WTC11 (cell line): ENCODE measurements around the gene NXPH4. TPM values are rescaled to one million over a fixed set of nuclear protein-coding genes. Genes with fewer than 3 reads are reported as not detected.

Source experiments
- ATAC-seq: fragments of 200-7000 bp; cut with Tn5 transposase; 2 replicates; pipeline ENCODE4 v1.10.0; 2021; ENCODE audit warnings: mild to moderate bottlenecking, moderate library complexity
- CTCF ChIA-PET: fragments of 300-600 bp; sonication (Branson Sonifier 250); formaldehyde crosslinking; loops from one replicate; lab custom pipeline; 2021; ENCODE audit warnings: antibody characterized with exemption; lab: Charles Lee
- POLR2A ChIA-PET: fragments of 350-600 bp; sonication (Branson Sonifier 250); formaldehyde crosslinking; loops from one replicate; lab custom pipeline; 2021; ENCODE audit warnings: antibody characterized with exemption; lab: Charles Lee
- DNase-seq: peaks from one replicate; pipeline ENCODE4 v3.0.0; 2021; ENCODE audit warnings: low spot score
- H3K27ac Mint-ChIP-seq: 2 replicates; pipeline ENCODE4 v1.8.0; 2021; ENCODE audit warnings: mixed read lengths
- H3K27me3 Mint-ChIP-seq: 2 replicates; pipeline ENCODE4 v1.8.0; 2021; ENCODE audit warnings: low read depth, mild to moderate bottlenecking, moderate library complexity, mixed read lengths
- H3K36me3 Mint-ChIP-seq: 2 replicates; pipeline ENCODE4 v1.8.0; 2021; ENCODE audit warnings: mixed read lengths
- H3K4me1 Mint-ChIP-seq: 2 replicates; pipeline ENCODE4 v1.8.0; 2022; ENCODE audit warnings: mixed read lengths
- H3K4me3 Mint-ChIP-seq: 2 replicates; pipeline ENCODE4 v1.8.0; 2021; ENCODE audit warnings: mild to moderate bottlenecking, moderate library complexity, mixed read lengths
- H3K9me3 Mint-ChIP-seq: 2 replicates; pipeline ENCODE4 v1.8.0; 2021; ENCODE audit warnings: mixed read lengths
- ESRRA ChIP-seq: sonication (generic); formaldehyde crosslinking; IDR thresholded peaks from 2 replicates; pipeline ENCODE4 v1.8.1; 2022; ENCODE audit warnings: mild to moderate bottlenecking, missing genetic modification reagents, borderline replicate concordance
- HMGA2 ChIP-seq: fragments of 250-450 bp; sonication (Bioruptor Pico); IDR thresholded peaks from 2 replicates; pipeline ENCODE4 v1.4.0; 2021; ENCODE audit warnings: mild to moderate bottlenecking, moderate library complexity
- MXD4 ChIP-seq: fragments of 250-450 bp; sonication (Bioruptor Pico); IDR thresholded peaks from 2 replicates; pipeline ENCODE4 v1.8.0; 2021; ENCODE audit warnings: mild to moderate bottlenecking, moderate library complexity, borderline replicate concordance
- NFATC4 ChIP-seq: fragments of 250-450 bp; sonication (Bioruptor Pico); IDR thresholded peaks from 2 replicates; pipeline ENCODE4 v1.9.0; 2021; ENCODE audit warnings: mild to moderate bottlenecking
- NR1H2 ChIP-seq: sonication (generic); formaldehyde crosslinking; IDR thresholded peaks from 2 replicates; pipeline ENCODE4 v1.9.0; 2021; ENCODE audit warnings: mild to moderate bottlenecking, moderate library complexity, missing genetic modification reagents
- NR2C2 ChIP-seq: sonication (generic); formaldehyde crosslinking; IDR thresholded peaks from 2 replicates; pipeline ENCODE4 v1.8.0; 2022; ENCODE audit warnings: mild to moderate bottlenecking, missing genetic modification reagents
- OVOL2 ChIP-seq: fragments of 250-450 bp; sonication (Bioruptor Pico); IDR thresholded peaks from 2 replicates; pipeline ENCODE4 v1.9.0; 2021; ENCODE audit warnings: mild to moderate bottlenecking, borderline replicate concordance
- SMAD3 ChIP-seq: sonication (generic); formaldehyde crosslinking; IDR thresholded peaks from 2 replicates; pipeline ENCODE4 v1.8.0; 2022; ENCODE audit warnings: missing genetic modification reagents, mild to moderate bottlenecking, borderline replicate concordance
- SMAD4 ChIP-seq: sonication (generic); formaldehyde crosslinking; IDR thresholded peaks from 2 replicates; pipeline ENCODE4 v1.8.0; 2022; ENCODE audit warnings: mild to moderate bottlenecking, missing genetic modification reagents
- SOX15 ChIP-seq: fragments of 250-450 bp; sonication (Bioruptor Pico); IDR thresholded peaks from 2 replicates; pipeline ENCODE4 v1.9.0; 2021; ENCODE audit warnings: mild to moderate bottlenecking
- TCF7 ChIP-seq: sonication (generic); formaldehyde crosslinking; IDR thresholded peaks from 2 replicates; pipeline ENCODE4 v1.8.0; 2022; ENCODE audit warnings: mild to moderate bottlenecking, low read depth, missing genetic modification reagents, moderate library complexity
- ZNF423 ChIP-seq: fragments of 250-450 bp; sonication (Bioruptor Pico); IDR thresholded peaks from 2 replicates; pipeline ENCODE4 v2.1.2; 2022; ENCODE audit warnings: mild to moderate bottlenecking, moderate library complexity
- total RNA-seq: library from RNA; stranded (reverse); gene quantifications from 3 replicates; pipeline ENCODE4 v1.2.3, GENCODE V29; 2021
- TF ChIP-seq, protein P1 (sequence below): sonication (generic); formaldehyde crosslinking; IDR thresholded peaks from 2 replicates; pipeline ENCODE4 v1.8.1; 2022; ENCODE audit warnings: low read depth, mild to moderate bottlenecking, moderate library complexity, missing genetic modification reagents, borderline replicate concordance
- TF ChIP-seq, protein P2 (sequence below): sonication (generic); formaldehyde crosslinking; conservative IDR thresholded peaks from 2 replicates; pipeline ENCODE4 v1.8.1; 2023; ENCODE audit warnings: mild to moderate bottlenecking, low read depth, missing genetic modification reagents, moderate library complexity
- TF ChIP-seq, protein P3 (sequence below): fragments of 250-450 bp; sonication (Bioruptor Pico); IDR thresholded peaks from 2 replicates; pipeline ENCODE4 v1.8.0; 2021; ENCODE audit warnings: mild to moderate bottlenecking
- TF ChIP-seq, protein P4 (sequence below): sonication (generic); formaldehyde crosslinking; IDR thresholded peaks from 2 replicates; pipeline ENCODE4 v1.8.0; 2023; ENCODE audit warnings: missing genetic modification reagents, mild to moderate bottlenecking, borderline replicate concordance
- TF ChIP-seq, protein P5 (sequence below): fragments of 250-450 bp; sonication (Bioruptor Pico); IDR thresholded peaks from 2 replicates; pipeline ENCODE4 v1.9.0; 2021; ENCODE audit warnings: moderate library complexity, mild to moderate bottlenecking, inconsistent platforms, borderline replicate concordance

Gene NXPH4
- total RNA-seq, 1 experiment from 2014 or later = 4.9 TPM

DNA sequence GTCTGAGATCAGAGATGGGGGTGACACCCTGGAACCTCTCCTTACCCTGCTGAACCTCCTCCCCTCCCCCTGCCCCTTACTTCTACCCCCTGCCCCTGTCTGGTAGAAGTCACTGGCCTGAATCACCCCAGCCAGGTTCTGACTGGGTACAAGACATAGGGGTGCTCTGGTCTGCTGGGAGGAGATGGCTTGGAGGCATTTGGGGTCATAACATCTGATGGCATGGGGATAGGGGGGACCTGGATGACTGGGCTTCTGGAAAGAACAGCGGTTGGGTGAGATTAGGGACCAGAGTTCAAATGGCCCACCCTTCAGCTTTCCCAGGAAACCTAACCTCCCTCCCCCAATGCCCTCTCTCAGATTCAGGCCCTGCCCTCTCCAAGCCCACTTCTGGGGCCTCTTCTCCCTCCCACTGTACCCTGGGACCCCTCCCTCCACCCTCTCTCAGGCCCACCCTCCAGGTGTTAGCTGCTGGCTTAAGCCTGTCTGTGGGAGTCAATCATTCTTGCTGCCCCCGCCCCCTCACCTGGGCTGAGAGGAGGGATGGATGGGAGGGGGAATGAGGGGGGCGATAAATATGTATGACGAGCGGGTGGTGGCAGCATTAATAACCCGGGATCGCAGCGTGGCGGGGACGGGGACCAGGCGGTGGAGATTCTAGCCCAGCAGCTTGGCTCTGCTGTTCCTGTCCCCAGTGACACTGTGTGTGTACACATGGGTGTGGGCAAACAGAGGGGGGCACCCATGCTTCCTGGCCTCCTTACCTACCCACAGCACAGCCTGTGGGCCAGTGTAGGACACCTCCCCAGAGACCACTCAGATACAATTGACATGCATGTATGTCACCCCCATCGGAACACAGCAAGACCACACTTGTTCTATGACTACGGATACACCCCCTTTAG, 5.9 kb downstream of the NXPH4 start:
- TF ChIP-seq, protein P1, sequence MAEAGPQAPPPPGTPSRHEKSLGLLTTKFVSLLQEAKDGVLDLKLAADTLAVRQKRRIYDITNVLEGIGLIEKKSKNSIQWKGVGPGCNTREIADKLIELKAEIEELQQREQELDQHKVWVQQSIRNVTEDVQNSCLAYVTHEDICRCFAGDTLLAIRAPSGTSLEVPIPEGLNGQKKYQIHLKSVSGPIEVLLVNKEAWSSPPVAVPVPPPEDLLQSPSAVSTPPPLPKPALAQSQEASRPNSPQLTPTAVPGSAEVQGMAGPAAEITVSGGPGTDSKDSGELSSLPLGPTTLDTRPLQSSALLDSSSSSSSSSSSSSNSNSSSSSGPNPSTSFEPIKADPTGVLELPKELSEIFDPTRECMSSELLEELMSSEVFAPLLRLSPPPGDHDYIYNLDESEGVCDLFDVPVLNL = no peak
- TF ChIP-seq HMGA2 (CRISPR knock-in tag) = no peak
- TF ChIP-seq ZNF423 = no peak
- TF ChIP-seq ESRRA (CRISPR knock-in tag) = no peak
- TF ChIP-seq TCF7 (CRISPR knock-in tag) = no peak
- TF ChIP-seq, protein P2, sequence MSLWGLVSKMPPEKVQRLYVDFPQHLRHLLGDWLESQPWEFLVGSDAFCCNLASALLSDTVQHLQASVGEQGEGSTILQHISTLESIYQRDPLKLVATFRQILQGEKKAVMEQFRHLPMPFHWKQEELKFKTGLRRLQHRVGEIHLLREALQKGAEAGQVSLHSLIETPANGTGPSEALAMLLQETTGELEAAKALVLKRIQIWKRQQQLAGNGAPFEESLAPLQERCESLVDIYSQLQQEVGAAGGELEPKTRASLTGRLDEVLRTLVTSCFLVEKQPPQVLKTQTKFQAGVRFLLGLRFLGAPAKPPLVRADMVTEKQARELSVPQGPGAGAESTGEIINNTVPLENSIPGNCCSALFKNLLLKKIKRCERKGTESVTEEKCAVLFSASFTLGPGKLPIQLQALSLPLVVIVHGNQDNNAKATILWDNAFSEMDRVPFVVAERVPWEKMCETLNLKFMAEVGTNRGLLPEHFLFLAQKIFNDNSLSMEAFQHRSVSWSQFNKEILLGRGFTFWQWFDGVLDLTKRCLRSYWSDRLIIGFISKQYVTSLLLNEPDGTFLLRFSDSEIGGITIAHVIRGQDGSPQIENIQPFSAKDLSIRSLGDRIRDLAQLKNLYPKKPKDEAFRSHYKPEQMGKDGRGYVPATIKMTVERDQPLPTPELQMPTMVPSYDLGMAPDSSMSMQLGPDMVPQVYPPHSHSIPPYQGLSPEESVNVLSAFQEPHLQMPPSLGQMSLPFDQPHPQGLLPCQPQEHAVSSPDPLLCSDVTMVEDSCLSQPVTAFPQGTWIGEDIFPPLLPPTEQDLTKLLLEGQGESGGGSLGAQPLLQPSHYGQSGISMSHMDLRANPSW (CRISPR knock-in tag) = no peak
- TF ChIP-seq NFATC4 = no peak
- TF ChIP-seq NR1H2 = no peak
- no peak for TF ChIP-seq NR2C2
- TF ChIP-seq SOX15 (CRISPR knock-in tag) = no peak
- TF ChIP-seq, protein P3, sequence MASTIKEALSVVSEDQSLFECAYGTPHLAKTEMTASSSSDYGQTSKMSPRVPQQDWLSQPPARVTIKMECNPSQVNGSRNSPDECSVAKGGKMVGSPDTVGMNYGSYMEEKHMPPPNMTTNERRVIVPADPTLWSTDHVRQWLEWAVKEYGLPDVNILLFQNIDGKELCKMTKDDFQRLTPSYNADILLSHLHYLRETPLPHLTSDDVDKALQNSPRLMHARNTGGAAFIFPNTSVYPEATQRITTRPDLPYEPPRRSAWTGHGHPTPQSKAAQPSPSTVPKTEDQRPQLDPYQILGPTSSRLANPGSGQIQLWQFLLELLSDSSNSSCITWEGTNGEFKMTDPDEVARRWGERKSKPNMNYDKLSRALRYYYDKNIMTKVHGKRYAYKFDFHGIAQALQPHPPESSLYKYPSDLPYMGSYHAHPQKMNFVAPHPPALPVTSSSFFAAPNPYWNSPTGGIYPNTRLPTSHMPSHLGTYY = no peak
- TF ChIP-seq OVOL2 = no peak
- TF ChIP-seq, protein P4, sequence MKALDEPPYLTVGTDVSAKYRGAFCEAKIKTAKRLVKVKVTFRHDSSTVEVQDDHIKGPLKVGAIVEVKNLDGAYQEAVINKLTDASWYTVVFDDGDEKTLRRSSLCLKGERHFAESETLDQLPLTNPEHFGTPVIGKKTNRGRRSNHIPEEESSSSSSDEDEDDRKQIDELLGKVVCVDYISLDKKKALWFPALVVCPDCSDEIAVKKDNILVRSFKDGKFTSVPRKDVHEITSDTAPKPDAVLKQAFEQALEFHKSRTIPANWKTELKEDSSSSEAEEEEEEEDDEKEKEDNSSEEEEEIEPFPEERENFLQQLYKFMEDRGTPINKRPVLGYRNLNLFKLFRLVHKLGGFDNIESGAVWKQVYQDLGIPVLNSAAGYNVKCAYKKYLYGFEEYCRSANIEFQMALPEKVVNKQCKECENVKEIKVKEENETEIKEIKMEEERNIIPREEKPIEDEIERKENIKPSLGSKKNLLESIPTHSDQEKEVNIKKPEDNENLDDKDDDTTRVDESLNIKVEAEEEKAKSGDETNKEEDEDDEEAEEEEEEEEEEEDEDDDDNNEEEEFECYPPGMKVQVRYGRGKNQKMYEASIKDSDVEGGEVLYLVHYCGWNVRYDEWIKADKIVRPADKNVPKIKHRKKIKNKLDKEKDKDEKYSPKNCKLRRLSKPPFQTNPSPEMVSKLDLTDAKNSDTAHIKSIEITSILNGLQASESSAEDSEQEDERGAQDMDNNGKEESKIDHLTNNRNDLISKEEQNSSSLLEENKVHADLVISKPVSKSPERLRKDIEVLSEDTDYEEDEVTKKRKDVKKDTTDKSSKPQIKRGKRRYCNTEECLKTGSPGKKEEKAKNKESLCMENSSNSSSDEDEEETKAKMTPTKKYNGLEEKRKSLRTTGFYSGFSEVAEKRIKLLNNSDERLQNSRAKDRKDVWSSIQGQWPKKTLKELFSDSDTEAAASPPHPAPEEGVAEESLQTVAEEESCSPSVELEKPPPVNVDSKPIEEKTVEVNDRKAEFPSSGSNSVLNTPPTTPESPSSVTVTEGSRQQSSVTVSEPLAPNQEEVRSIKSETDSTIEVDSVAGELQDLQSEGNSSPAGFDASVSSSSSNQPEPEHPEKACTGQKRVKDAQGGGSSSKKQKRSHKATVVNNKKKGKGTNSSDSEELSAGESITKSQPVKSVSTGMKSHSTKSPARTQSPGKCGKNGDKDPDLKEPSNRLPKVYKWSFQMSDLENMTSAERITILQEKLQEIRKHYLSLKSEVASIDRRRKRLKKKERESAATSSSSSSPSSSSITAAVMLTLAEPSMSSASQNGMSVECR (CRISPR knock-in tag) = no peak
- no peak for TF ChIP-seq SMAD3 (CRISPR knock-in tag)
- TF ChIP-seq SMAD4 (CRISPR knock-in tag) = no peak
- TF ChIP-seq, protein P5, sequence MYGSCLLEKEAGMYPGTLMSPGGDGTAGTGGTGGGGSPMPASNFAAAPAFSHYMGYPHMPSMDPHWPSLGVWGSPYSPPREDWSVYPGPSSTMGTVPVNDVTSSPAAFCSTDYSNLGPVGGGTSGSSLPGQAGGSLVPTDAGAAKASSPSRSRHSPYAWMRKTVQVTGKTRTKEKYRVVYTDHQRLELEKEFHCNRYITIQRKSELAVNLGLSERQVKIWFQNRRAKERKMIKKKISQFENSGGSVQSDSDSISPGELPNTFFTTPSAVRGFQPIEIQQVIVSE (CRISPR knock-in tag) = no peak
- TF ChIP-seq MXD4 (CRISPR knock-in tag) = no peak
- no peaks in the 10 kb centered on the region for H3K9me3 Mint-ChIP-seq
- ChIA-PET POLR2A (interaction anchor here (0.7 to 7.6 kb wide), 2 partner anchors 8 to 17 kb away, joined by 4 to 97 read pairs; a partner anchor contains a TSS), CTCF (interaction anchor here (0.6 to 10.4 kb wide), 5 partner anchors 7 to 238 kb away, joined by 3 to 660 read pairs (median 42); partner anchors contain the start of genes GLI1, NXPH4, SHMT2 and STAC3)
- peaks cover 96% of the 10 kb centered on the region for H3K27me3 Mint-ChIP-seq
- peaks cover 57% of the 10 kb centered on the region for H3K4me1 Mint-ChIP-seq
- DNase-seq (no peak), ATAC-seq (no peak)
- H3K4me3 Mint-ChIP-seq = no peak overlapping the region
- no peaks in the 10 kb centered on the region for H3K36me3 Mint-ChIP-seq
- H3K27ac Mint-ChIP-seq = no peak overlapping the region
